Raji (cell line): ENCODE data around the gene TBC1D22A.

ENCODE experiments used
- POLR2A ChIP-seq: IDR thresholded peaks from 2 replicates; pipeline ENCODE4 v1.6.1; 2011; ENCODE audit warnings: low read depth, low read length, control low read depth; ENCODE audit not compliant: insufficient read depth

The TBC1D22A gene

GRCh38 chr22:46990937-46991550 lies 228.6 kb downstream of the TBC1D22A start:
- TF ChIP-seq POLR2A, result no peak

GRCh38 chr22:46991666-46992065 lies 229.2 kb downstream of the TBC1D22A start:
- no peak for TF ChIP-seq POLR2A

- TF ChIP-seq POLR2A, result no peak
Measured at GRCh38 chr22:46992121-46992731, 229.8 kb downstream of the TBC1D22A start.

- TF ChIP-seq POLR2A, result no peak
Measured at GRCh38 chr22:46993633-46994032, 231.2 kb downstream of the TBC1D22A start.

GRCh38 chr22:46994265-46994664 lies 231.8 kb downstream of the TBC1D22A start:
- no peak for TF ChIP-seq POLR2A

GRCh38 chr22:46994983-46995382 lies 232.5 kb downstream of the TBC1D22A start:
- no peak for TF ChIP-seq POLR2A

GRCh38 chr22:46995501-46996360 lies 233.3 kb downstream of the TBC1D22A start:
- TF ChIP-seq POLR2A, result no peak

GRCh38 chr22:46996595-46997310 lies 234.3 kb downstream of the TBC1D22A start:
- TF ChIP-seq POLR2A, result no peak

GRCh38 chr22:46997311-46997970 lies 235.0 kb downstream of the TBC1D22A start:
- TF ChIP-seq POLR2A, result no peak

GRCh38 chr22:46998331-46998730 lies 235.9 kb downstream of the TBC1D22A start:
- no peak for TF ChIP-seq POLR2A

- TF ChIP-seq POLR2A, result no peak
Measured at GRCh38 chr22:47000256-47000655, 237.8 kb downstream of the TBC1D22A start.

GRCh38 chr22:47000888-47001287 lies 238.4 kb downstream of the TBC1D22A start:
- no peak for TF ChIP-seq POLR2A

GRCh38 chr22:47001288-47001687 lies 238.8 kb downstream of the TBC1D22A start:
- no peak for TF ChIP-seq POLR2A

GRCh38 chr22:47002692-47003091 lies 240.2 kb downstream of the TBC1D22A start:
- no peak for TF ChIP-seq POLR2A

GRCh38 chr22:47005506-47006408 lies 243.3 kb downstream of the TBC1D22A start:
- no peak for TF ChIP-seq POLR2A
